K562 (cell line): ENCODE results near the gene RNF32. TPM values are rescaled to one million over a fixed set of nuclear protein-coding genes. Genes with fewer than 3 reads are reported as not detected.

ENCODE experiments used
- CEBPG ChIP-seq, 3 experiments: fragments of 200-800 bp in 1 of 3; sonication (Bioruptor generic) in 1 of 3; sonication (generic) in 1 of 3; formaldehyde crosslinking in 1 of 3; IDR thresholded peaks in 2 of 3; conservative IDR thresholded peaks in 1 of 3; 2 replicates each; pipeline versions ENCODE4 v1.6.1 to v1.8.0; 2016 to 2022; ENCODE audit warnings: missing compliant biosample characterization in 2 of 3, missing genetic modification characterization in 2 of 3, mild to moderate bottlenecking in 1 of 3, missing genetic modification reagents in 1 of 3
- CXXC5 ChIP-seq: fragments of 250-450 bp; sonication (Bioruptor Pico); IDR thresholded peaks from 2 replicates; pipeline ENCODE4 v1.8.0; 2022; ENCODE audit warnings: inconsistent platforms, mild to moderate bottlenecking, moderate library complexity
- ESRRB ChIP-seq: fragments of 250-450 bp; sonication (Bioruptor Pico); IDR thresholded peaks from 2 replicates; pipeline ENCODE4 v1.5.0; 2020; ENCODE audit warnings: mild to moderate bottlenecking, moderate library complexity, borderline replicate concordance
- IRF9 ChIP-seq: fragments of 450-650 bp; IDR thresholded peaks from 2 replicates; pipeline ENCODE4 v1.6.1; 2016; ENCODE audit warnings: missing biosample characterization, missing genetic modification characterization
- NBN ChIP-seq: fragments of 450-650 bp; IDR thresholded peaks from 2 replicates; pipeline ENCODE4 v1.6.1; 2016; ENCODE audit warnings: low read depth, mild to moderate bottlenecking
- NCOA4 ChIP-seq: fragments of 450-650 bp; IDR thresholded peaks from 2 replicates; pipeline ENCODE4 v1.6.1; 2018; ENCODE audit warnings: mild to moderate bottlenecking; ENCODE audit not compliant: partially characterized antibody
- PCBP1 ChIP-seq: fragments of 200-400 bp; formaldehyde crosslinking; IDR thresholded peaks from 2 replicates; pipeline ENCODE4 v1.6.1; 2018; ENCODE audit warnings: mild to moderate bottlenecking, low read depth, low read length; ENCODE audit not compliant: poor library complexity, severe bottlenecking
- PHF8 ChIP-seq: fragments of 200-600 bp; sonication (generic); IDR thresholded peaks from 2 replicates; pipeline ENCODE4 v1.6.1; 2012; ENCODE audit warnings: mixed run types, mild to moderate bottlenecking, inconsistent platforms, low read length, moderate library complexity, borderline replicate concordance
- POLR2A ChIP-seq: fragments of 450-650 bp; conservative IDR thresholded peaks from 2 replicates; pipeline ENCODE4 v1.6.1; 2016
- POLR2H ChIP-seq: IDR thresholded peaks from 2 replicates; pipeline ENCODE4 v1.6.1; 2016; ENCODE audit warnings: missing genetic modification characterization, low read depth, mild to moderate bottlenecking, control low read depth, missing compliant biosample characterization, moderate library complexity
- RUNX1 ChIP-seq: sonication (generic); IDR thresholded peaks from 2 replicates; pipeline ENCODE4 v1.6.1; 2016; ENCODE audit warnings: antibody characterized with exemption, low read depth
- SOX6 ChIP-seq: fragments of 450-650 bp; IDR thresholded peaks from 2 replicates; pipeline ENCODE4 v1.6.1; 2014; ENCODE audit warnings: mild to moderate bottlenecking
- TRIM24 ChIP-seq, 2 experiments: fragments of 450-650 bp; IDR thresholded peaks; 2 replicates each; pipeline ENCODE4 v1.6.1; 2016
- VEZF1 ChIP-seq: fragments of 200-800 bp; sonication (Bioruptor generic); IDR thresholded peaks from 2 replicates; pipeline ENCODE4 v1.6.1; 2017; ENCODE audit warnings: missing genetic modification characterization, missing compliant biosample characterization
- ZFP36 ChIP-seq: fragments of 150-350 bp; IDR thresholded peaks from 2 replicates; pipeline ENCODE4 v1.6.1; 2018; ENCODE audit warnings: low read length, low read depth; ENCODE audit not compliant: partially characterized antibody
- ZNF23 ChIP-seq: fragments of 250-450 bp; sonication (Bioruptor Pico); IDR thresholded peaks from 2 replicates; pipeline ENCODE4 v1.4.0; 2020; ENCODE audit warnings: mild to moderate bottlenecking
- ZNF764 ChIP-seq: fragments of 250-450 bp; sonication (Bioruptor Pico); IDR thresholded peaks from 2 replicates; pipeline ENCODE4 v1.4.0; 2020; ENCODE audit warnings: low read depth, mild to moderate bottlenecking, moderate library complexity
- polyA plus RNA-seq, 8 experiments: library from polyadenylated mRNA; depleted of rRNA in 4 of 8; stranded (reverse) in 5 of 8; unstranded in 3 of 8; fragments of >200 nt; fragmentation: Nextera tagmentation in 2 of 8; fragmentation: Illumina TruSeq in 1 of 8; extraction: Ambion mirVana in 2 of 8; extraction: Trizol in 1 of 8; gene quantifications; 2 replicates each; pipeline versions ENCODE4 v1.2.1 to v1.2.3, GENCODE V29; 2011 to 2014; ENCODE audit warnings: inconsistent platforms in 1 of 8, missing spikeins in 1 of 8
- total RNA-seq, 7 experiments: library from RNA; depleted of rRNA in 6 of 7; stranded (reverse); fragments of >200 nt in 6 of 7; fragmentation: Illumina TruSeq in 2 of 7; extraction: Trizol in 2 of 7; gene quantifications; 2 replicates each; pipeline versions ENCODE4 v1.2.1 to v1.2.3, GENCODE V29; 2011 to 2021; ENCODE audit warnings: low replicate concordance in 1 of 7
- TF ChIP-seq, protein P1 (sequence below): fragments of 250-450 bp; sonication (Bioruptor Pico); IDR thresholded peaks from 2 replicates; pipeline ENCODE4 v1.5.0; 2020; ENCODE audit warnings: mild to moderate bottlenecking, borderline replicate concordance
- TF ChIP-seq, protein P2 (sequence below), 3 experiments: fragments of 200-800 bp in 1 of 3; fragments of 250-450 bp in 1 of 3; fragments of 450-650 bp in 1 of 3; sonication (Bioruptor Pico) in 1 of 3; sonication (Bioruptor generic) in 1 of 3; formaldehyde crosslinking in 1 of 3; IDR thresholded peaks; 2 replicates each; pipeline versions ENCODE4 v1.6.1 to v1.8.0; 2016 to 2022; ENCODE audit warnings: mild to moderate bottlenecking in 2 of 3, missing genetic modification characterization in 2 of 3, missing compliant biosample characterization in 1 of 3, moderate library complexity in 1 of 3

RNF32 gene
- total and polyA plus RNA-seq, 9 of the 15 experiments (the other 6 are each of a cell fraction or from before 2014, with no cell fraction given): 2.6 to 7.0 (median 4.6) TPM

DNA sequence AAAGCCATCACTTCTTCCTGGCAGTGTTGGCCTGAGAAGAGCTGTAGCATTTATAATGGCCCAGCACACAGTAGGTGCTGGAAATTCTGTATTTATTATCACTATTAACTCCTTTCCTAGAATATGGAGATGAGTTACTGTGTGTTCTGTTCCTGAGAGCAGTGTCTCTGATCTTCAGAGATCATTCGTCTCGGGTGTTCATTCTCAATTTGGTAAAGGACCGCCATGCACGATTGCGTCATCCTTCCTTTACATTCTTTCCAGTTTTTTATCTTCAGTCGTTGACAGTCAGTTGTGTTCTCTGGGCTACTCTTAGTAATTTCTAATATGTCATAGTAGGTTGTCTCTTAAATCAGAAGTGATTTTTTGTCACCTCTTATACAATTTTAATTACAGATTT, 18.6 kb downstream of the RNF32 start (continued):
- TF ChIP-seq, protein P1, sequence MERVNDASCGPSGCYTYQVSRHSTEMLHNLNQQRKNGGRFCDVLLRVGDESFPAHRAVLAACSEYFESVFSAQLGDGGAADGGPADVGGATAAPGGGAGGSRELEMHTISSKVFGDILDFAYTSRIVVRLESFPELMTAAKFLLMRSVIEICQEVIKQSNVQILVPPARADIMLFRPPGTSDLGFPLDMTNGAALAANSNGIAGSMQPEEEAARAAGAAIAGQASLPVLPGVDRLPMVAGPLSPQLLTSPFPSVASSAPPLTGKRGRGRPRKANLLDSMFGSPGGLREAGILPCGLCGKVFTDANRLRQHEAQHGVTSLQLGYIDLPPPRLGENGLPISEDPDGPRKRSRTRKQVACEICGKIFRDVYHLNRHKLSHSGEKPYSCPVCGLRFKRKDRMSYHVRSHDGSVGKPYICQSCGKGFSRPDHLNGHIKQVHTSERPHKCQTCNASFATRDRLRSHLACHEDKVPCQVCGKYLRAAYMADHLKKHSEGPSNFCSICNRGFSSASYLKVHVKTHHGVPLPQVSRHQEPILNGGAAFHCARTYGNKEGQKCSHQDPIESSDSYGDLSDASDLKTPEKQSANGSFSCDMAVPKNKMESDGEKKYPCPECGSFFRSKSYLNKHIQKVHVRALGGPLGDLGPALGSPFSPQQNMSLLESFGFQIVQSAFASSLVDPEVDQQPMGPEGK (CRISPR knock-in tag): no peak
- TF ChIP-seq RUNX1 (no peak), ZNF764 (CRISPR knock-in tag) (no peak), PHF8 (no peak), NBN (no peak), VEZF1 (no peak), CEBPG (CRISPR knock-in tag; IDR thresholded peaks at IDR 0.05) (peak; percentile 81), CEBPG (tag; conservative IDR thresholded peaks at IDR 0.05 in 1 of 2, IDR thresholded peaks at IDR 0.05 in 1 of 2) (peak; percentile 92 to 97), NCOA4 (no peak), TRIM24 (IDR thresholded peaks at IDR 0.05) (peak in 1 of 2 experiments; percentile 51; a peak in 1 of 4 replicates), IRF9 (peak; percentile 88), SOX6 (0 out of 2 replicates have a peak, but pooled peaks have one; percentile 23), ESRRB (CRISPR knock-in tag) (no peak), ZFP36 (peak; percentile 68), ZNF23 (CRISPR knock-in tag) (no peak), POLR2H (tag) (peak; percentile 63), PCBP1 (no peak), CXXC5 (CRISPR knock-in tag) (peak; percentile 26; the same call in 1 of the 2 replicates), POLR2A (0 out of 2 replicates have a peak, but pooled peaks have one; percentile 24)
- TF ChIP-seq, protein P2, sequence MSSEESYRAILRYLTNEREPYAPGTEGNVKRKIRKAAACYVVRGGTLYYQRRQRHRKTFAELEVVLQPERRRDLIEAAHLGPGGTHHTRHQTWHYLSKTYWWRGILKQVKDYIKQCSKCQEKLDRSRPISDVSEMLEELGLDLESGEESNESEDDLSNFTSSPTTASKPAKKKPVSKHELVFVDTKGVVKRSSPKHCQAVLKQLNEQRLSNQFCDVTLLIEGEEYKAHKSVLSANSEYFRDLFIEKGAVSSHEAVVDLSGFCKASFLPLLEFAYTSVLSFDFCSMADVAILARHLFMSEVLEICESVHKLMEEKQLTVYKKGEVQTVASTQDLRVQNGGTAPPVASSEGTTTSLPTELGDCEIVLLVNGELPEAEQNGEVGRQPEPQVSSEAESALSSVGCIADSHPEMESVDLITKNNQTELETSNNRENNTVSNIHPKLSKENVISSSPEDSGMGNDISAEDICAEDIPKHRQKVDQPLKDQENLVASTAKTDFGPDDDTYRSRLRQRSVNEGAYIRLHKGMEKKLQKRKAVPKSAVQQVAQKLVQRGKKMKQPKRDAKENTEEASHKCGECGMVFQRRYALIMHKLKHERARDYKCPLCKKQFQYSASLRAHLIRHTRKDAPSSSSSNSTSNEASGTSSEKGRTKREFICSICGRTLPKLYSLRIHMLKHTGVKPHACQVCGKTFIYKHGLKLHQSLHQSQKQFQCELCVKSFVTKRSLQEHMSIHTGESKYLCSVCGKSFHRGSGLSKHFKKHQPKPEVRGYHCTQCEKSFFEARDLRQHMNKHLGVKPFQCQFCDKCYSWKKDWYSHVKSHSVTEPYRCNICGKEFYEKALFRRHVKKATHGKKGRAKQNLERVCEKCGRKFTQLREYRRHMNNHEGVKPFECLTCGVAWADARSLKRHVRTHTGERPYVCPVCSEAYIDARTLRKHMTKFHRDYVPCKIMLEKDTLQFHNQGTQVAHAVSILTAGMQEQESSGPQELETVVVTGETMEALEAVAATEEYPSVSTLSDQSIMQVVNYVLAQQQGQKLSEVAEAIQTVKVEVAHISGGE (CRISPR knock-in tag; IDR thresholded peaks at IDR 0.05): no peak
